ENCODE results near the gene S100A1. TPM values are rescaled to one million over a fixed set of nuclear protein-coding genes. Genes with fewer than 3 reads are reported as not detected.

Gene S100A1
- total and polyA plus RNA-seq, 2 of the 8 experiments (the other 6 are each of a cell fraction or from before 2014, with no cell fraction given), result 2.0 TPM; not detected in 1

DNA sequence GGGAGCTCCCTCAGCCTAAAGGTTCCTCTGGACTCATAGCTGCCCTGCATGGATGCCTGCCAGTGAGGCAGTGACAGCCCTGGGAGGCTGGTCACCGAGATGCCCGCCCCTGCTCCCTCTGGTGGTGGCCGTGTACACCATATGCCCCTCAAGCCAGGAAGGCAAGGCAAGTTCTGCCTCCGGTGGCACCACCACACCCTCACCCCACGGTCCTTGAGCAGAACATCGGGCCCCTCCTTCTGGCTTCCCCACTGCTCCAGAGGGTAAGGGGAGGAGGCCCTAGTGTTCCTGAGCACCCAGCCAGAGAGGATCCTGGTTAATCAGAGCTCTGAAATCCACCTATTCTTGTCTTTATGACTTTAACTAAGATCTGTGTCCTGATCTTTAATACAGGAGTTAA, 10.6 kb upstream of the S100A1 start:
- Histone ChIP-seq H3K23me2 (ENCODE audit: low read depth, low read length) (no peaks in the 10 kb centered on the region; the same call in none of the 2 replicates), H3K27ac (ENCODE audit: low read depth, low read length) (no peak overlapping the region), H3K23ac (ENCODE audit: insufficient read length) (no peak overlapping the region), H3K18ac (ENCODE audit: extremely low read depth, low read length) (no peak overlapping the region), H3K4ac (replicated peaks; ENCODE audit: insufficient read length, low read depth, low read length) (no peak overlapping the region), H4K91ac (replicated peaks; ENCODE audit: insufficient read length, low read length) (no peak overlapping the region), H3K79me1 (ENCODE audit: low read depth, low read length) (no peaks in the 10 kb centered on the region), H2BK120ac (replicated peaks; ENCODE audit: low read depth, low read length) (no peak overlapping the region), H3K9ac (replicated peaks in 1 of 4; ENCODE audit: extremely low read depth in 1 of 4, low read depth in 3 of 4, low read length in 3 of 4) (no peak overlapping the region), H3K9me3 (ENCODE audit: insufficient read depth in 2 of 2, low read depth in 1 of 2, low read length in 1 of 2) (no peaks in the 10 kb centered on the region), H2BK5ac (ENCODE audit: low read depth, low read length) (no peak overlapping the region), H3K4me1 (replicated peaks in 1 of 4; ENCODE audit: control insufficient read depth in 3 of 4, insufficient read depth in 4 of 4, low read length in 3 of 4) (peaks cover 0 to 13% (median 5%) of the 10 kb centered on the region in 4 experiments; a peak in 6 of 7 replicates), H2BK12ac (ENCODE audit: low read depth, low read length) (no peak overlapping the region), H2AFZ (ENCODE audit: low read length) (no peak overlapping the region), H4K5ac (ENCODE audit: insufficient read length, low read depth, low read length) (no peak overlapping the region), H3K27me3 (replicated peaks in 1 of 4; ENCODE audit: control insufficient read depth in 3 of 4, extremely low read depth in 1 of 4, insufficient read depth in 3 of 4, low read length in 3 of 4) (no peaks in the 10 kb centered on the region), H2BK15ac (ENCODE audit: low read length) (no peak overlapping the region), H3K79me2 (ENCODE audit: control insufficient read depth in 1 of 2, insufficient read depth in 2 of 2, low read length in 2 of 2) (no peaks in the 10 kb centered on the region), H3K14ac (ENCODE audit: insufficient read length) (no peak overlapping the region), H4K20me1 (replicated peaks in 1 of 2; ENCODE audit: control insufficient read depth in 1 of 2, insufficient read depth in 2 of 2, low read length in 2 of 2) (no peaks in the 10 kb centered on the region), H2BK20ac (ENCODE audit: low read length) (no peak overlapping the region), H3K56ac (replicated peaks; ENCODE audit: insufficient read length, low read depth, low read length) (no peak overlapping the region), H2AK5ac (ENCODE audit: low read depth, low read length) (no peak overlapping the region), H3K4me3 (ENCODE audit: extremely low read depth in 1 of 4, insufficient read depth in 2 of 4, low read depth in 3 of 4, low read length in 4 of 4) (no peak overlapping the region), H3K36me3 (ENCODE audit: control insufficient read depth in 2 of 4, insufficient read depth in 4 of 4, low read length in 3 of 4) (peaks cover 0 to 6% (median 0%) of the 10 kb centered on the region in 4 experiments; a peak in 4 of 8 replicates), H4K8ac (ENCODE audit: extremely low read depth, insufficient read depth, low read length) (no peak overlapping the region), H3K4me2 (ENCODE audit: insufficient read depth in 1 of 2, low read depth in 2 of 2, low read length in 2 of 2) (no peak overlapping the region)
- TF ChIP-seq RBBP5 (IDR thresholded peaks at IDR 0.05; ENCODE audit: borderline replicate concordance, low read depth, low read length) (no peak), CBX8 (IDR thresholded peaks at IDR 0.05; ENCODE audit: borderline replicate concordance, low read depth, low read length) (no peak), TBP (IDR thresholded peaks at IDR 0.05; ENCODE audit: low read depth, low read length) (0 out of 2 replicates have a peak, but pooled peaks have one; percentile 33), RAD21 (IDR thresholded peaks at IDR 0.05 in 1 of 2, conservative IDR thresholded peaks at IDR 0.05 in 1 of 2; ENCODE audit: low read depth in 2 of 2, low read length in 2 of 2) (peak; percentile 67 to 83), SAP30 (IDR thresholded peaks at IDR 0.05; ENCODE audit: insufficient read depth, insufficient replicate concordance, low read length) (no peak), SIN3A (conservative IDR thresholded peaks at IDR 0.05 in 1 of 2, IDR thresholded peaks at IDR 0.05 in 1 of 2; ENCODE audit: low read depth in 1 of 2, low read length in 2 of 2) (peak; percentile 59 to 86; a peak in 2 of 4 replicates), YY1 (IDR thresholded peaks at IDR 0.05; ENCODE audit: low read depth, low read length) (peak; percentile 75)
- TF ChIP-seq, protein P1, sequence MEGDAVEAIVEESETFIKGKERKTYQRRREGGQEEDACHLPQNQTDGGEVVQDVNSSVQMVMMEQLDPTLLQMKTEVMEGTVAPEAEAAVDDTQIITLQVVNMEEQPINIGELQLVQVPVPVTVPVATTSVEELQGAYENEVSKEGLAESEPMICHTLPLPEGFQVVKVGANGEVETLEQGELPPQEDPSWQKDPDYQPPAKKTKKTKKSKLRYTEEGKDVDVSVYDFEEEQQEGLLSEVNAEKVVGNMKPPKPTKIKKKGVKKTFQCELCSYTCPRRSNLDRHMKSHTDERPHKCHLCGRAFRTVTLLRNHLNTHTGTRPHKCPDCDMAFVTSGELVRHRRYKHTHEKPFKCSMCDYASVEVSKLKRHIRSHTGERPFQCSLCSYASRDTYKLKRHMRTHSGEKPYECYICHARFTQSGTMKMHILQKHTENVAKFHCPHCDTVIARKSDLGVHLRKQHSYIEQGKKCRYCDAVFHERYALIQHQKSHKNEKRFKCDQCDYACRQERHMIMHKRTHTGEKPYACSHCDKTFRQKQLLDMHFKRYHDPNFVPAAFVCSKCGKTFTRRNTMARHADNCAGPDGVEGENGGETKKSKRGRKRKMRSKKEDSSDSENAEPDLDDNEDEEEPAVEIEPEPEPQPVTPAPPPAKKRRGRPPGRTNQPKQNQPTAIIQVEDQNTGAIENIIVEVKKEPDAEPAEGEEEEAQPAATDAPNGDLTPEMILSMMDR (IDR thresholded peaks at IDR 0.05; ENCODE audit: control extremely low read depth in 1 of 3, insufficient read depth in 1 of 3, low read depth in 1 of 3, low read length in 3 of 3), result peak; percentile 93 to 99 (median 94)
- TF ChIP-seq, protein P2, sequence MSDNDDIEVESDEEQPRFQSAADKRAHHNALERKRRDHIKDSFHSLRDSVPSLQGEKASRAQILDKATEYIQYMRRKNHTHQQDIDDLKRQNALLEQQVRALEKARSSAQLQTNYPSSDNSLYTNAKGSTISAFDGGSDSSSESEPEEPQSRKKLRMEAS (IDR thresholded peaks at IDR 0.05), result peak; percentile 71; the same call in 1 of the 2 replicates
- ChIA-PET POLR2A (ENCODE audit: partially characterized antibody) (interaction anchor here (0.6 to 15.3 kb wide), 7 partner anchors 10 to 78 kb away, joined by 3 to 261 read pairs (median 3); partner anchors contain the start of genes CHTOP, S100A1 and S100A13), CTCF (ENCODE audit: partially characterized antibody) (interaction anchor here (0.6 to 15.9 kb wide), 27 partner anchors 10 to 460 kb away, joined by 3 to 224 read pairs (median 4); partner anchors contain the start of genes PGLYRP4, S100A1, S100A13 and S100A6)
- FAIRE-seq (peak; percentile 19), DNase-seq (ENCODE audit: low read depth in 1 of 2, low spot score in 2 of 2) (peak; percentile 54 to 89)
- 43% methylated on average over 6 of the region's 6 CpGs; no CpG with 5 or more reads in 1 of the 2 experiments for WGBS, 2 experiments (ENCODE audit: extremely low coverage in 1 of 2, insufficient coverage in 1 of 2, insufficient read length in 1 of 2, insufficient replicate concordance in 2 of 2, low coverage in 1 of 2, low lambda C conversion rate in 2 of 2, missing lambda C conversion rate in 1 of 2)

All from H1 (cell line).